Islet of Langerhans (tissue), 1 donor: ENCODE data around the gene LARP1.
"Not testable (repeated sequence)": the region's sequence is repeated elsewhere in the genome, so short reads cannot be mapped to it uniquely, and the experiment has no call there.

ENCODE experiments used
- FAIRE-seq: peaks from one replicate; lab custom pipeline; 2011; peaks lifted over from hg19 to GRCh38; lab: Jason Lieb, UNC

Gene LARP1

DNA sequence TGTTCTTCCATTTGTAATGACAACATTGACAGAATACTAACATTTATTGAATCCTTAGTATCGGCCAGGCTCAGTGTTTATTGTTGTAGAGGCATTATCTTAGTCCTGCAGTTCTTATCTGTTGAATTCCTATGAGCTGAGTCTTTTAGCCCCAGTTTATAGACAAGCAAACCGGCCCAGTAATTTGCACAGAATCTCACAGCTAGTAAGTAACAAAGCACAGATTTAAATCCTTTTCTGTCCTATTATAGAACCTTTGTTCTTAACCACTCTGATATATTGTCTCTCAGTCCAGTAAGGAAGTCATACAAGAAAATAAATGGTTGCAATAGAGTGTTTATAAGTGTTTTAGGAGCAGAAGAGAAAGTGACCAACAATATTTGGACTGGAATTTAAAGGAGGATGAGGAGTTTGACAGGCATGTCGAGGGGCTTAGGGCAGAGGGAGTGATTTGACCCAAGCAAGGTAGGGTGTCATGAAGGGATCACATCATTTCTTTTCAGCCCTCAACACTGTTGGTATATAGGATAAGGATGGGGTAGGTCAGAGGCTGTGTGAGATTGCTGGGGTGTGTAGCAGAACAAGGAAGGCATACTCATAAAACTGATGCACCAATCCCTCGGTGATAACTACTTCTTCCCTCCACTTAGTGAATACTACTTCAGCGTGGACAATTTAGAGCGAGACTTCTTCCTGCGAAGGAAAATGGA is 39.5 kb downstream of the LARP1 start:
- no peak for FAIRE-seq

DNA sequence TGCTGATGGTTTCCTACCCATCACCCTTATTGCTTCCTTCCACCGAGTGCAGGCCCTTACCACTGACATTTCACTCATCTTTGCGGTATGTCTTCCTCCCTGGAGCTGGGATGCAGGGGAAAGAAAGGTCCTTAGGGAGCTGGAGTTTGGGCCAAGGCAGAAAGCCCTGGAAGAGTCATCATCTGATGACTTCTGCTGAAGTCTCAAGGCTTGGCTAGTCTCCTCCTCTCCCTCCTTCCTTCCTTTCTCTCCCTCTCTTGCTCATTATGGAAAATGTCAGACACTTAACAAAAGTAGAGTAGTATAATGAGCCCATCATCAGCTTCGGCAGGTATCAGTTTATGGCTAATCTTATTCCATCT is 40.0 kb downstream of the LARP1 start:
- no peak for FAIRE-seq

DNA sequence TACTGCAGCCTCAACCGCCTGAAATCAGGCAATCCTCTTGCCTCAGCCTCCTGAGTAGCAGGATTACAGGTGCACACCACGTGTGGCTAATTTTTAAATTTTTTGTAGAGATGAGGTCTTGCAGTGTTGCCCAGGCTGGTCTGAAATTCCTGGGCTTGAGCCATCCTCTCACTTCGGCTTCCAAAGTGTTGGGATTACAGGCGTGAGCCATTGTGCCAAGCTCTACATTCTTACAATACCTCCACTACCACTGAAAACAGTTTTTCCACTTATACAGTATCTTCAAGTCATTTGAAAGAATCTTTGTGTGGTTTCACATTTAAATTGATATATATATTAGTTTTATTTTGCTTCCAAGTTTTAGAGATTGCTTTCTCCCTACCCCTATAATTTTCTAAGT is 42.6 kb downstream of the LARP1 start:
- FAIRE-seq: no peak

DNA sequence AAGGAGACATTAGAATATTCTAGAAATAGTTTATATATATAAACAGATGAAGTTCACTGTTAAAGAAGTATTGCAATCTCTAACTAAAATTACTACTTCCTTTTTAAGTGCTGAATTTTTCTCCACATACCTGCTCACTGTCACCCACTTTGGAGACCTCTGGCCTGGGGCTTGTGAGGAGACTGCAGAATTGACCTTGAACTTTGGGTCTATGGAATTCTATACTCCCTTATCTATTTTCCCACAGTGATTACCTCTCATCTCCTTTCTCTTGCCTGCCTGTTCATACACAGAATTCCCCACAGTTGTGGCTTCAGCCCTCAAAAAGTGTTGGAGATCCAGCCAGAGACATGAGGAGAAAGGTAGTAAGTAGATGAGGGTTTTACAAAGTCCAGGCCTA is 45.4 kb downstream of the LARP1 start:
- no peak for FAIRE-seq

DNA sequence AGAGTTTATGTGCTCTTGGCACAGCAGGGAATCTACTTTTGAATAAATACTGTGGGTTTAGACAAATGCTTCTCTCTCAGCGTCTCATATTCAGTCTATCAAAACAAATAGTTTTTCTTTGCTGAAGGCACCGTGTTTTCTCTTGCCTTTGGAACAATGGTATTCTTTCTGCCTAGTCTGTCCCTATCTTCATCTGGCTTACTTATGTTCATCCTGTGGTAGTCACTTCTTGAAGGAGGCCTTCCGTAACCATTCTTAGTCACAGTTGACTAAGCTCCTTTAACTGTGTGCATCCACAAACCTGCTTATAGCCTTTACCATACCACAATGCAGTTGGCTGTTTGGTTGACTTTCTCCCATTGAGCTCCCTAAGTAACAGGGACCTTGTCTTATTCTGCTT is 45.9 kb downstream of the LARP1 start:
- FAIRE-seq: no peak

DNA sequence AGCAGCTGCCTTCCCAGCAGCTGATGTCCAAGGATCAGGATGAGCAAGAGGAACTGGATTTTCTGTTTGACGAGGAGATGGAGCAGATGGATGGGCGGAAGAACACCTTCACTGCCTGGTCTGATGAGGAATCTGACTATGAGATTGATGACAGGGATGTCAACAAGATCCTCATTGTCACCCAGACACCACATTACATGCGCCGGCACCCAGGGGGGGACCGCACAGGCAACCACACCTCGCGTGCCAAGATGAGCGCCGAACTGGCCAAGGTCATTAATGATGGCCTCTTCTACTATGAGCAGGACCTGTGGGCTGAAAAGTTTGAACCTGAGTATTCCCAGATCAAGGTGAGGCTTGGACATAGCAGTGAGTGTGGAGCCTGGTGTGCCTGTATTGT is 46.9 kb downstream of the LARP1 start:
- FAIRE-seq: no peak

DNA sequence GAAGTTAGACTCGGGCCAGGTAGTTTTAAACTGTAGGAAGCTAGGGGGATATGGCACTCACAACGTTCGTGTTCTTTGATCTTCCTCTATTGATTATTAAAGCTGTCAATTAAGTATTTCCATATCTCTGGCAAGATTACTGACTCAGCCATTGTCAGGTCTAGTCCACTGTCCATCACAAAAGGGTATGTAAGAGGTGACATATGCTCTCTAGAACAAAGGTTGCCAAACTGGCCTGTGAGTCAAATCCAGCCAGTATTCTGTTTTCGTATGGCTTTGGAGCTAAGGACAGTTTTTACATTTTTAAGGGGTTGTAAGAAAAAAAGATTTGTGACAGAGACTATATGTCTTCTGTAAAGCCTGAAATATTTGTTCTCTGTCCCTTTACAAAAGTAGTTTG is 51.0 kb downstream of the LARP1 start:
- no peak for FAIRE-seq

DNA sequence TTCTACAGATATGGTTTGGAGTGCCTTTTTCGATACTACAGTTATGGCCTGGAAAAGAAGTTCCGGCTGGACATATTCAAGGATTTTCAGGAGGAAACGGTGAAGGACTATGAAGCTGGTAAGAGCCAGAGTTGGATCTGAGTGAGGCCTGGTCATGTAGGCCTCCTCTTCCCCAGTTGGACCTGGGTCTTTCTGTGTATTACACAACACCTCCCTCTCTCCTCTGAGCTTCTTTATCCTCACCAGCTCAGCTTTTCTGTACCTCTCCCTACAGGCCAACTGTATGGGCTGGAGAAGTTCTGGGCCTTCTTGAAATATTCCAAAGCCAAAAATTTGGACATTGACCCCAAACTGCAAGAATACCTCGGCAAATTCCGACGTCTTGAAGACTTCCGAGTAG is 56.1 kb downstream of the LARP1 start:
- no peak for FAIRE-seq

DNA sequence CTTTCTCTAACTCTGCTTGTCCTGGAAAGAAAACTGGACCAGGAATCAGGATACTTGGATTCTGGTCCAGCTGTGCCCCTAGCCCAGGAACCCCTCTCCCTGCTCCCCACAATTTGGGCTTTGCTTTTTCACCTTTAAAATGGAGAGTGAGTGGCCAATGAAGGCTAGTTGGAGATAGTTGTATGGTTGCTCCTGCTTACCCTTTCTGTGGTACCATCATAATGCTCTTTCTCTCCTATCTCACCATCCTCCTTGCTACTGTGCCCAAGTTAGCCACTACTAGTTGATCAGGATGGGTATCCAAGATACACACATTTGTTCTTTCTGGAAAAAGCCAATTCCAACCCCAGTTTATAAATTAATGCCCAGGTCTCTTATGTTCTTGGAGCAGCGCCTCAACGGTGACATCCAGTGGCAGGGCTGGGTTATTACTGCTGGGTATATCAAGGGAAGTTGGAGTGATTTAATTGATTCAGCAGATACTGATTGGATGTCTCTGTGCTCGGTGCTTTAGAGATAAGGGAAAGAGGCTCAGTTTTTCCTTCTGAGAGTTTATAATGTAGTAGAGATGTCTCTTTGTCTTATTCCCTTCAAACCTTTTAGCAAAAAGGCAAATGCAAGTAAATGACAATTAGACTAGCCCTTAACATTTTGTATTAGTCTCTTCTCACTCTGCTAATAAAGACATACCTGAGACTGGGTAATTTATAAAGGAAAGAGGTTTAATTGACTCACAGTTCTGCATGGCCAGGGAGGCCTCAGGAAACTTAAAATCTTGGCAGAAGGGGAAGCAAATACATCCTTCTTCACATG is 56.7 kb downstream of the LARP1 start:
- no peak for FAIRE-seq

DNA sequence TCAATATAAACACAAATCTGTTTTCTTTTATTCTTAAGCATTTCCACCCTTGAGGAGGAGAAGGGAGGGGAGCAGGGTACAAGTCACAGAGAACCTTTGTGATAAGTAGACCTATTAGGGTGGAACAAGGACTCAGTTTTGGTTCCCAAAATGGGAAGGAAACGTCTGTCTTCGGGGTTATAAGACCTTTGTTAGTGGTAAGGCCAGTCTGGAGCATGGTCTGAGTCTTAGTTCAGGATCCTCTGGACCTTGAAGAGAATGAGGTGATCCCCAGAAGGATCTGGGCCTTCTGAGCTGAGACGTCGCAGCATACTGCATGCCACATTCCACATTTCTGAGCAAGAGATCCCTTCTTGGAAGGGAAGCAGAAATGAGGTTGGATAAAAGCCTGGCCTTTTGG is 58.0 kb downstream of the LARP1 start:
- FAIRE-seq: no peak

DNA sequence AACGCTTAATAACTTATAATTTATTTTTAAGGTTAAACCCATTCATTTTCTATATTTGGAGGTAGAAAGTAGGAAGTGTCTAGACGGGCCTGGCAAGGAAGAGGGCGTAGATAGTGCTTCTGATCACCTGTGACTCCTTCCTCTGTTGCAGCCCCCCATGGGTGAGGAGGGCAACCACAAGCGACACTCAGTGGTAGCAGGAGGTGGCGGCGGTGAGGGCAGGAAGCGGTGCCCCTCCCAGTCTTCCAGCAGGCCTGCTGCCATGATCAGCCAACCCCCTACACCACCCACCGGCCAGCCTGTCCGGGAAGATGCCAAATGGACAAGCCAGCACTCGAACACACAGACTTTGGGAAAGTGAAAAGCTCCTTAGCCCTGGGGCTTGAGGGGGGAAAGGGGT is 58.6 kb downstream of the LARP1 start:
- FAIRE-seq: no peak

DNA sequence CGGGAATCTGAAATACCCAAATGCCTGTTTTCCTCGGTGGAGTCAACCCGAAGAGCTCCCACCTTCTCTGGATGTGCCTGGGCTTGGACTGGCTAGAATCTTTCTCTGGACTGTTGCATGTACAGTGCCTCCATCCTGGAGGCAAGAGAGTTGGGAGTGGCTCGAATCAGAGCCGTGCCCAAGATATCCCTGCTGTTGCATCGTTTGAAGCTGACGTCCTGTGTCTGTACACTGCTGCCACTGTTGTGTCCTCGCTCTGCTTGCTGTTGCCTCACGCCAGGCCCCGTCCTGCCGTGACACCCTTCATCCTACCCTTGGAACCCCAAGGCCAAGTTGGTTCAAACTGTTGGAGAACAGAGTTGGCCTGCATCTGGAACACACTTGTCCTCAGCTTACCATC is 59.8 kb downstream of the LARP1 start:
- FAIRE-seq: no peak

DNA sequence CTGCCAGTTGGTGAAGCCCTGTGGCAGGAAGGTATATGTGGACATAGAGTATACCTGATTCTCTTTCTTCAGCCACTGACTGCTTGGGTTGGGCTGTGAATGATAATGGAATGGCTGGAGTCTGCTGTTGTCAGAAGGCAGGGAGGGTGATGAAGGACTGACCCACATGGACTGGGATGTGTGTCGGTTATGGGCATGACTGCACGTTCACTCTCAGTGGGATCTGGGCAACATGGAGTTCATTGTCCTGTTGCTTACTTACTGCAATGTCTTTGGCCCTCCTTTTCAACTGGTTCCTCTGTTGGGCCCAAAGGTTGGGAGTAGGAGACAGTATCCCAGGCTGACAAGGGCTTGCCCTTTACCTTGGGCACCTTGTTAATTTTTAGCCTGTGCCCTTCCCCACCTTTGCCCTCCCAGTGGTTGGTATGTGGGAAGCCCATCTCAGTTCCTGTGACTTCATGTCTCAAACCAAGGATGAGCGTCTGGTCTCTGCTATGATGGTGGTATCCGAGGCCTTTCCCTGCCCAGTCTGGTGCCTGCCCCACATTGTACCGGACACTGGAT is 60.6 kb downstream of the LARP1 start:
- no peak for FAIRE-seq

DNA sequence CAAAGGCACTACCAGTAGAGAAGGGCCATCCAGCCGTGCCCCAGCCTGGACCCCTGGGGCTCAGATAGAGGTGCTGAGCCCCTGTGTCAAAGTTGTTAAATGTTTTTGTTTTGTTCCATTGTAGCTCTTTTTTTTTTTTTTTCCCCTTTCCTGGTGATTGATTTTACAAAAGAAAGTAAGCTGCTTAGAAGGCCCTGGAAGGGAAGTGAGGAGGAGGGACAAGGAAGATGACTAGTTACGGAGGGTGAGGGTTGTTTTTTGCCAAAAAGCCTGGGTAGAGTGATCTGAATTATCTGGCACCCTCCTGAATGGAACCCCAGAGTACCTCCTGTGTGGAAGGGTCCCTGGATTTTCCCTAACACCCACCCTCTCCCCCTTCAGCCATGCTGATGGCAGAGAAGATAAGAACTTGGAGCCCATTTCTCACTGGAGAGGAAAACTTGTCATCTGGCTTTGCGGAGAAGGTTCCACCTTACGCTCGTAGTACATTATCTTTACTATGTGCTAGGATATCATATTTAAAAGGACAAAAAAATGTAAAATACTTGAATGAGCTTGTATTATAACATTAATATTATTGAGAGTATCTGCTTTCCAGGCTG is 61.8 kb downstream of the LARP1 start:
- no peak for FAIRE-seq

DNA sequence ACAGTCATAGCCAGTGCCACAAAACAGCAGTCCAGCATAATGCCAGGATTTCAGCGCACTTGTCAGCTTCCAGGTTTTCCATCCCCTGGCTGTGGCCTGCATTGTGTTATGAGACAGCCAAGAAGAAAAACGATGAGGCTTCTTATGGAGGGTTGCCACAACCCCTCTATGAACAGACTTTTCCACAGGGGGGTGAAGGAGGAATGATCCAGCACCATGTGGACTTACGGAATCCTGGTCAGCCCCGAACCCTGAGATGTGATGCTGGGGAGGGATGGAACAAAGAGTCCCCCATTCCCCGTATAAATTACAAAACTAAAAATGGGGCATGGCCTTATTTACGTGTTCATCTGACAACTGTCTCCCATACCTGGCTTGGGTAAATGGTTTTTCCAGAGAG is 62.6 kb downstream of the LARP1 start:
- FAIRE-seq: no peak

DNA sequence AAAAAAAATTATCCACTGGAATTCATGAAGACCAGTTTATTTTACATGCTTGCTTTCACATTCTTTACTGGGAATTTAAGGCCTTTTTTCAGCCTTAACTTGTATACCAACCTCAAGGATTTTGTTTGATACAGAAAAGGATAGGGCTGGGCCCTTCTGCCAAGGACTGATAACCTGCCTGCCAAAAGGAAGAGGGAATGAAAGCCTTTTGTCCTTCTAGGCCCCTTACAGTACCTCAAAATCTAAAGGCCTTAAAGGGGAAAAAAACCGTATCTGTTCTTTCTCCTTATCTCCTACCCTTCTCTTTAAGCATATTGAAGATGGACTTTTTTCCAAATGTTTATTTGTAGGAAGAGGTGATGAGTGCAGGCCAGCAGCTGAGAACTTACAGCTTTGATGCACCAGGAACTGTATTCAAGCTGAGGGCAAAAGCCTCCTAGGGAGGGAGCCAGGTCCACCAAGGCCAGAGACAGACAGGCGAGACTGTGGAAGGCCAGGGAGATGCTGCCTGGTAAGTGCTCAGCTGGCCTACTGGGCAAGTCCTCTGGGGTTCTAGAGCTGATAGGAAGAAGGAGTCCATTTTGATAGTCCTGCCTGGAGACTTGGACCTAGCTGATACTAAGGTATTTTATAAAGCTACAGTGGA is 63.4 kb downstream of the LARP1 start:
- no peak for FAIRE-seq

DNA sequence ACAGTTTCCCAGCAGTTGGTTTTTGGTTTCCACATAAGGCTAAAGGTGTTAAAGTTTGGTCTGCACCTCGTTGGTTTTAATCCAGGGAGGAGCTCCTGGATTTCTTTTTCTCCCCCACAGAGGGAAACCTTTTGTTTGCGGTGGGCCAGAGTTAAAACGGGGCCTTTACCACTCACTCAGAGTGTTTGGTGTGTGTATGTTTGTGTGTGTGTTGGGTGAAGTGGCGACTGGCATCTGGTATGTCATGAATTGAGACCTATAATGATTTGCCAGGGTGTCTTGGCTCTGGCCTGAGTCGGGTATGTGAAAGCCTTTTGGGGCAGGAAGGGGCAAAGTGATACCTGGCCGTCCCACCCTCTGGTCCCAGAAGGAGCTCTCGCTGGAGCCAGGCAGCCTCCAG is 64.4 kb downstream of the LARP1 start:
- no peak for FAIRE-seq

DNA sequence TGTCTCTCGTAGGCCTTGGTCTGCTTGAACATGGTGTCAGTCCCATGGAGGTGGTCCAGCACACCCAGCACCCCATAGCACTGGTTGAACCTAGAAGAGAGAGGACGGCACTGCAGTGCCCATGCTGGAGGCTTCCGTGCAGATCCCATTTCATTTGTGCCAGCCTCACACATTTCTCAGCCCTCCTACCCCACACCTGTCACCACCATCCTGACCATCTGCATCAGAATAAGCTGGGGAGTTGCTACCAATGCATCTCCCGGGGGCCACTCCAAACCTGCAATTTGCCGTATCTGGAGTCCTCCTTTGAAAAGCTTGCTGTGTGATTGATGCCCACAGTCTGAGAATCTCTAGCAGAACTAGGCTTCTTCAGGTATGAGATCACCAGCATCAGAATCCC is 65.2 kb downstream of the LARP1 start:
- no peak for FAIRE-seq

DNA sequence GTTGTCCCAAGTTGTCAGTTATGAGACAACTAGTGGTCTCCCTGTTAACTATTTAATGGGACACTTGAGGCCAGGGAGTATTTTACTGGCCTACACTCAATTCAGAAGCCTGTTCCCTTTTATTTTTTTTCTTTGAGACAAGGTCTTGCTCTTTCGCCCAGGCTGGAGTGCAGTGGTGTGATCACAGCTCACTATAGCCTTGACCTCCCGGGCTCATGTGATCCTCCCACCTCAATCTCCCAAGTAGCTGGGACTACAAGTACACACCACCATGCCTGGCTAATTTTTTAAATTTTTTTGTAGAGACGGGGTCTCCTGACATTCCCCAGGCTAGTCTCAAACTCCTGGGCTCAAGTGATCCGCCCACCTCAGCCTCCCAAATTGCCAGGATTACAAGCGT is 67.7 kb downstream of the LARP1 start:
- not testable (repeated sequence) for FAIRE-seq

DNA sequence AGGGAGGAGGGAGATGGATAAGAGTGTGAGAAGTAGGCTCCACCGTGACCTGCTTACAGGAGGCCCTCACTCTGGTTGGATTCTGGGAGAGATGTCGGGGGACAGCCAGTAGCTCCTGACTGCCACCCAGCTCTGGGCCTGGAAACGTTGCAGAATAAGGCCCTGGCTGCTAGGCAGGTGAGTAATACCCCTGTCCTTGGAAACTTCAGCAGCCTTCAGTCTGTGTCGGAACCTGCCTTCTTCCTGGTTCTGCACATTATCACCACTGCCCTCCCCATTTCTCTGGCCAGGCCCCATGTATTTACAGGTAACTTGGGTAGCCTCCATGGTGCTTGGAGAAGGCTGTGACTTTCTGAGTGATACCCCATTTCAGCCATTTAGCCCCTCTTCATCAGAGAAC is 68.4 kb downstream of the LARP1 start:
- no peak for FAIRE-seq

DNA sequence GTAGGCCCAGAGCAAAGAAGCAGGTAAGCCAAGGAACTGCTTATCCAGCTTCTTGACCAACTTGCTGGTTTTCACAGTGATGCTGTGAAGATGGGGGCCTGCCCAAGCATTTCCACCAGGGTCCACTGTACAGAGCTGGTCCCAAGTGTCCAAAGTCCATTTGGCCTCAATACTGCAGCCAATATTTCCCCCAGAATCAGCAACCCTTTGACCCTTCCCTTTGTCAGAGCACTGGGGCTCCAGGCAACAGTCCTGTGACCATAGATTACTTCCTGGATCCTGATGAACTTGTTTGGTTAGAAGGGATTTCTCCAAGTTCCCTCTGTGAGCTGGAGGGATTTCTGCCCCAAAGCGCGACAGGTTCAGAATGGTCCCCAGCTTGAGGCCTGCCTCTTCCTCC is 68.9 kb downstream of the LARP1 start:
- FAIRE-seq: no peak

DNA sequence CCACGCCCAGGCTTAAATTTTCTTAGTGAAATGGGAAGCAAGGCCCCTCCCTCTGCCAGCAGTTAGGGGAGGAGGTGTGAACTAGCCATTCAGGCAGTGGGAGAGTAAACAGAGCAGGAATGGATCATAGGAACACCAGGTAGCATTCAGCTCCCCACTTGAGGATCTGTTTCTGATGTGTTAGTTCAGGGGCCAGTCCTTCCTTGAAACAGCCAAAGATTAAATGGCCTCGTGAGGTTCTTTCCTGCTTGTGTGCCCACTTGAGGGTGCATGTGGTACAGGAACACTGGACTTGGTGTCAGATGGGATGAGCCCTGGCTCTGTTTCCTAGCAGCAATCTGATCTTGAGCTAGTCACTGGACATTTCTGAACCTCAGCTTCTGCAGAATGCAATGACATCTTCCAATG is 74.0 kb downstream of the LARP1 start:
- FAIRE-seq: no peak
